GM19372 (cell line): Measurements from ENCODE around the gene SLC6A17.

Experiments used
- ATAC-seq: cut with Tn5 transposase; IDR thresholded peaks from one replicate; pipeline ENCODE4 v1.9.1; 2021; ENCODE audit warnings: mild to moderate bottlenecking, low read depth, moderate library complexity; ENCODE audit not compliant: unreplicated experiment

SLC6A17 gene

GRCh38 chr1:110134050-110134595 is 16.2 kb upstream of the SLC6A17 start:
- no peak for ATAC-seq

GRCh38 chr1:110135246-110135645 is 15.0 kb upstream of the SLC6A17 start:
- ATAC-seq = no peak

GRCh38 chr1:110135666-110136065 is 14.6 kb upstream of the SLC6A17 start:
- no peak for ATAC-seq

- ATAC-seq = no peak
Observed at GRCh38 chr1:110136911-110137310, 13.4 kb upstream of the SLC6A17 start.

GRCh38 chr1:110138956-110139355 is 11.3 kb upstream of the SLC6A17 start:
- no peak for ATAC-seq

- ATAC-seq = no peak
Observed at GRCh38 chr1:110144366-110144765, 5.9 kb upstream of the SLC6A17 start.

GRCh38 chr1:110148961-110149360 is 1.3 kb upstream of the SLC6A17 start:
- ATAC-seq = no peak

- ATAC-seq = no peak
Observed at GRCh38 chr1:110151175-110151669, 928 bp downstream of the SLC6A17 start.

GRCh38 chr1:110152133-110152785 is 2.0 kb downstream of the SLC6A17 start:
- ATAC-seq = no peak

- no peak for ATAC-seq
Observed at GRCh38 chr1:110153407-110153950, 3.2 kb downstream of the SLC6A17 start.

GRCh38 chr1:110155878-110156522 is 5.7 kb downstream of the SLC6A17 start:
- ATAC-seq = no peak

- ATAC-seq = no peak
Observed at GRCh38 chr1:110158261-110158660, 8.0 kb downstream of the SLC6A17 start.

- no peak for ATAC-seq
Observed at GRCh38 chr1:110159168-110159567, 8.9 kb downstream of the SLC6A17 start.

- ATAC-seq = no peak
Observed at GRCh38 chr1:110160538-110161100, 10.3 kb downstream of the SLC6A17 start.

- ATAC-seq = no peak
Observed at GRCh38 chr1:110161165-110161564, 10.9 kb downstream of the SLC6A17 start.

- ATAC-seq = no peak
Observed at GRCh38 chr1:110161849-110162248, 11.6 kb downstream of the SLC6A17 start.

- ATAC-seq = no peak
Observed at GRCh38 chr1:110163591-110163990, 13.3 kb downstream of the SLC6A17 start.

- no peak for ATAC-seq
Observed at GRCh38 chr1:110164725-110165350, 14.5 kb downstream of the SLC6A17 start.

- no peak for ATAC-seq
Observed at GRCh38 chr1:110165761-110166231, 15.5 kb downstream of the SLC6A17 start.

- ATAC-seq = no peak
Observed at GRCh38 chr1:110166861-110167260, 16.6 kb downstream of the SLC6A17 start.
